SK-N-SH treated with all-trans-retinoic acid at 6 μM for 48 hours (cell line): ENCODE results near the gene SORCS3.

ENCODE experiments used
- ATAC-seq: fragments of 200-7000 bp; cut with Tn5 transposase; 3 replicates; pipeline ENCODE4 v1.9.1; 2020; ENCODE audit warnings: mild to moderate bottlenecking, moderate library complexity
- BACH2 ChIP-seq: fragments of 250-450 bp; sonication (Bioruptor Pico); IDR thresholded peaks from 2 replicates; pipeline ENCODE4 v1.9.0; 2021; ENCODE audit warnings: mild to moderate bottlenecking, borderline replicate concordance
- CREB5 ChIP-seq: fragments of 250-450 bp; sonication (Bioruptor Pico); IDR thresholded peaks from 2 replicates; pipeline ENCODE4 v1.5.1; 2020; ENCODE audit warnings: low read depth, mild to moderate bottlenecking, moderate library complexity
- CSDC2 ChIP-seq: fragments of 250-450 bp; sonication (Bioruptor Pico); IDR thresholded peaks from 2 replicates; pipeline ENCODE4 v1.5.0; 2020; ENCODE audit warnings: mild to moderate bottlenecking, moderate library complexity
- CSRNP3 ChIP-seq: fragments of 250-450 bp; sonication (Bioruptor Pico); IDR thresholded peaks from 2 replicates; pipeline ENCODE4 v1.5.1; 2021; ENCODE audit warnings: mild to moderate bottlenecking, moderate library complexity
- ESRRG ChIP-seq: fragments of 250-450 bp; sonication (Bioruptor Pico); IDR thresholded peaks from 2 replicates; pipeline ENCODE4 v1.6.1; 2021; ENCODE audit warnings: mild to moderate bottlenecking
- GLIS3 ChIP-seq: fragments of 250-450 bp; sonication (Bioruptor Pico); IDR thresholded peaks from 2 replicates; pipeline ENCODE4 v1.5.0; 2020; ENCODE audit warnings: mild to moderate bottlenecking, moderate library complexity
- ISL1 ChIP-seq: fragments of 250-450 bp; sonication (Bioruptor Pico); IDR thresholded peaks from 2 replicates; pipeline ENCODE4 v2.1.2; 2022; ENCODE audit warnings: mild to moderate bottlenecking, moderate library complexity
- OSR1 ChIP-seq: fragments of 250-450 bp; sonication (Bioruptor Pico); IDR thresholded peaks from 2 replicates; pipeline ENCODE4 v1.8.0; 2022; ENCODE audit warnings: moderate library complexity, mild to moderate bottlenecking, inconsistent platforms
- PATZ1 ChIP-seq: fragments of 250-450 bp; sonication (Bioruptor Pico); IDR thresholded peaks from 2 replicates; pipeline ENCODE4 v1.8.0; 2020; ENCODE audit warnings: mild to moderate bottlenecking, moderate library complexity, borderline replicate concordance
- PPARA ChIP-seq: fragments of 250-450 bp; sonication (Bioruptor Pico); IDR thresholded peaks from 2 replicates; pipeline ENCODE4 v1.5.0; 2020; ENCODE audit warnings: mild to moderate bottlenecking, borderline replicate concordance
- RARB ChIP-seq: fragments of 250-450 bp; sonication (Bioruptor Pico); IDR thresholded peaks from 2 replicates; pipeline ENCODE4 v1.8.0; 2021; ENCODE audit warnings: mild to moderate bottlenecking, moderate library complexity
- SNAI2 ChIP-seq: fragments of 250-450 bp; sonication (Bioruptor Pico); IDR thresholded peaks from 2 replicates; pipeline ENCODE4 v1.5.0; 2020; ENCODE audit warnings: mild to moderate bottlenecking, moderate library complexity
- TCF4 ChIP-seq: fragments of 250-450 bp; sonication (Bioruptor Pico); IDR thresholded peaks from 2 replicates; pipeline ENCODE4 v1.8.0; 2021; ENCODE audit warnings: mild to moderate bottlenecking, moderate library complexity, borderline replicate concordance
- TOX ChIP-seq: fragments of 250-450 bp; sonication (Bioruptor Pico); IDR thresholded peaks from 2 replicates; pipeline ENCODE4 v1.8.0; 2021; ENCODE audit warnings: mild to moderate bottlenecking, moderate library complexity, borderline replicate concordance
- TSHZ2 ChIP-seq: fragments of 250-450 bp; sonication (Bioruptor Pico); IDR thresholded peaks from 2 replicates; pipeline ENCODE4 v1.5.0; 2020; ENCODE audit warnings: mild to moderate bottlenecking, moderate library complexity
- ZC3H10 ChIP-seq: fragments of 250-450 bp; sonication (Bioruptor Pico); IDR thresholded peaks from 2 replicates; pipeline ENCODE4 v1.5.1; 2021; ENCODE audit warnings: mild to moderate bottlenecking, moderate library complexity
- ZFP3 ChIP-seq: fragments of 250-450 bp; sonication (Bioruptor Pico); IDR thresholded peaks from 2 replicates; pipeline ENCODE4 v1.5.0; 2020; ENCODE audit warnings: mild to moderate bottlenecking, moderate library complexity
- ZFP30 ChIP-seq: fragments of 450-650 bp; formaldehyde crosslinking; IDR thresholded peaks from 2 replicates; pipeline ENCODE4 v1.5.0; 2022; ENCODE audit warnings: mild to moderate bottlenecking, moderate library complexity
- ZNF565 ChIP-seq: fragments of 450-650 bp; formaldehyde crosslinking; conservative IDR thresholded peaks from 2 replicates; pipeline ENCODE4 v1.5.0; 2020; ENCODE audit warnings: low read depth, mild to moderate bottlenecking, moderate library complexity
- ZNF8 ChIP-seq: fragments of 450-650 bp; formaldehyde crosslinking; IDR thresholded peaks from 2 replicates; pipeline ENCODE4 v1.5.0; 2020; ENCODE audit warnings: mild to moderate bottlenecking, moderate library complexity

SORCS3 gene

GRCh38 chr10:104907521-104907920 is 266.4 kb downstream of the SORCS3 start:
- ATAC-seq = no peak
- TF ChIP-seq CREB5 (CRISPR knock-in tag) (no peak), GLIS3 (CRISPR knock-in tag) (no peak), ESRRG (CRISPR knock-in tag) (no peak), ZNF565 (CRISPR knock-in tag) (no peak), ZFP3 (CRISPR knock-in tag) (no peak), OSR1 (CRISPR knock-in tag) (no peak), CSDC2 (CRISPR knock-in tag) (no peak), ZC3H10 (CRISPR knock-in tag) (no peak), TSHZ2 (CRISPR knock-in tag) (no peak), ISL1 (CRISPR knock-in tag) (no peak), BACH2 (CRISPR knock-in tag) (no peak), TCF4 (CRISPR knock-in tag) (no peak), ZNF8 (no peak)
- TF ChIP-seq, all 23 proteins: peak for 0

- no peak for ATAC-seq
- no peak for TF ChIP-seq PPARA (CRISPR knock-in tag)
Observed at GRCh38 chr10:104908581-104908980, 267.5 kb downstream of the SORCS3 start.

- TF ChIP-seq PATZ1 (CRISPR knock-in tag) (no peak), SNAI2 (CRISPR knock-in tag) (no peak), ZFP30 (CRISPR knock-in tag) (no peak), ISL1 (CRISPR knock-in tag) (no peak), TOX (CRISPR knock-in tag) (no peak), TSHZ2 (CRISPR knock-in tag) (no peak), PPARA (CRISPR knock-in tag) (no peak), RARB (CRISPR knock-in tag) (no peak), ZNF8 (no peak), BACH2 (CRISPR knock-in tag) (no peak), TCF4 (CRISPR knock-in tag) (no peak), OSR1 (CRISPR knock-in tag) (no peak), CSRNP3 (no peak), ZC3H10 (CRISPR knock-in tag) (no peak)
- no peak for ATAC-seq
Observed at GRCh38 chr10:104910712-104911111, 269.6 kb downstream of the SORCS3 start.
